ENCODE measurements around the gene GNAT1.

DNA sequence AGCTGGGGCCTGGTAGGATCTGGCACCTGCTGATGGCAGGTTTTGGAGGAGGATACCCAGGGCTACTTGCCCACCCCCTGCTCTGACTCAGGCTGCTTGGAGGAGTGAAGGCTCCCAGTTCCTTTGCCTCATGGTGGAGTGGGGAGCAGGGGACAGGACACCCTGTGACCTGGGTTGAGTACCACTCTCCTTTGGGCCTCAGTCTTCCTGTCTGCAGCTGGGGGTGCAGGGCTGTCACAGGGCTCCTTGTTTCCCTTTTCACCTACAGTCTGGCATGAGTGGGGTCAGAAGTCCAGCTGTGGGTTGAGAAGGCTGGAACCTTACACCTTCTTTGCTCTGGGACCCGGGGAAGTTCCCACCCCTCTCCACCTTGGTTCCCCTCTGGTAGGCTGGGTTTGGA is 21.6 kb upstream of the GNAT1 start:
- no peak for TF ChIP-seq ZNF274 (IDR thresholded peaks at IDR 0.05; ENCODE audit: low read depth, low read length)
- TF ChIP-seq YY1 (IDR thresholded peaks at IDR 0.05; ENCODE audit: insufficient read depth, insufficient read length), result no peak
- no peak for TF ChIP-seq SUZ12 (IDR thresholded peaks at IDR 0.05; ENCODE audit: extremely low read depth, insufficient read depth, insufficient read length)

Data from NT2/D1 (cell line).